GM12878 (cell line): Measurements from ENCODE around the gene TTL.

ENCODE experiments used
- CREB1 ChIP-seq: IDR thresholded peaks from 2 replicates; pipeline ENCODE4 v1.6.1; 2012; ENCODE audit warnings: low read depth, mild to moderate bottlenecking, inconsistent platforms
- EZH2 ChIP-seq: IDR thresholded peaks from 2 replicates; pipeline ENCODE4 v1.6.1; 2012; ENCODE audit warnings: low read depth, mild to moderate bottlenecking, control low read depth, inconsistent platforms, low read length, borderline replicate concordance; ENCODE audit not compliant: control insufficient read depth
- JUNB ChIP-seq: IDR thresholded peaks from 2 replicates; pipeline ENCODE4 v1.6.1; 2016; ENCODE audit warnings: antibody characterized with exemption, mild to moderate bottlenecking
- MEF2A ChIP-seq: IDR thresholded peaks from 2 replicates; pipeline ENCODE4 v1.6.1; 2011; ENCODE audit warnings: low read depth, mild to moderate bottlenecking, low read length, moderate library complexity; ENCODE audit not compliant: insufficient read depth
- MTA3 ChIP-seq: IDR thresholded peaks from 2 replicates; pipeline ENCODE4 v1.6.1; 2012; ENCODE audit warnings: low read length, inconsistent platforms, borderline replicate concordance
- POLR2A ChIP-seq: IDR thresholded peaks from 2 replicates; pipeline ENCODE4 v1.6.1; 2011; ENCODE audit warnings: low read depth, mild to moderate bottlenecking, low read length
- POLR2AphosphoS5 ChIP-seq: IDR thresholded peaks from 2 replicates; pipeline ENCODE4 v1.6.1; 2011; ENCODE audit warnings: mild to moderate bottlenecking, low read length, inconsistent platforms
- RAD21 ChIP-seq: IDR thresholded peaks from 2 replicates; pipeline ENCODE4 v1.6.1; 2011; ENCODE audit warnings: mild to moderate bottlenecking, low read depth, low read length, moderate library complexity; ENCODE audit not compliant: insufficient read depth
- RFX5 ChIP-seq: IDR thresholded peaks from 2 replicates; pipeline ENCODE4 v1.6.1; 2011; ENCODE audit warnings: low read depth, low read length, improper control_type of control experiment
- SIX5 ChIP-seq: IDR thresholded peaks from 2 replicates; pipeline ENCODE4 v1.6.1; 2011; ENCODE audit warnings: mild to moderate bottlenecking, low read depth, low read length, moderate library complexity; ENCODE audit not compliant: severe bottlenecking
- TCF3 ChIP-seq: IDR thresholded peaks from 2 replicates; pipeline ENCODE4 v1.6.1; 2012; ENCODE audit warnings: low read depth, mild to moderate bottlenecking, low read length, borderline replicate concordance; ENCODE audit not compliant: insufficient read depth
- TF ChIP-seq, protein P1 (sequence below), 3 experiments: IDR thresholded peaks in 2 of 3; conservative IDR thresholded peaks in 1 of 3; 2 replicates each; pipeline ENCODE4 v1.5.1; 2011; ENCODE audit warnings: low read depth in 3 of 3, low read length in 3 of 3, mild to moderate bottlenecking in 3 of 3, control low read depth in 2 of 3, moderate library complexity in 2 of 3, inconsistent platforms in 1 of 3, mixed read lengths in 1 of 3; ENCODE audit not compliant: control insufficient read depth in 2 of 3, insufficient read depth in 1 of 3; ENCODE audit errors: extremely low read depth in 1 of 3
- TF ChIP-seq, protein P2 (sequence below): IDR thresholded peaks from 2 replicates; pipeline ENCODE4 v1.6.1; 2011; ENCODE audit warnings: mild to moderate bottlenecking, low read depth, low read length, moderate library complexity; ENCODE audit not compliant: insufficient replicate concordance
- TF ChIP-seq, protein P3 (sequence below): IDR thresholded peaks from 2 replicates; pipeline ENCODE4 v1.6.1; 2012; ENCODE audit warnings: low read depth, low read length, improper control_type of control experiment

DNA sequence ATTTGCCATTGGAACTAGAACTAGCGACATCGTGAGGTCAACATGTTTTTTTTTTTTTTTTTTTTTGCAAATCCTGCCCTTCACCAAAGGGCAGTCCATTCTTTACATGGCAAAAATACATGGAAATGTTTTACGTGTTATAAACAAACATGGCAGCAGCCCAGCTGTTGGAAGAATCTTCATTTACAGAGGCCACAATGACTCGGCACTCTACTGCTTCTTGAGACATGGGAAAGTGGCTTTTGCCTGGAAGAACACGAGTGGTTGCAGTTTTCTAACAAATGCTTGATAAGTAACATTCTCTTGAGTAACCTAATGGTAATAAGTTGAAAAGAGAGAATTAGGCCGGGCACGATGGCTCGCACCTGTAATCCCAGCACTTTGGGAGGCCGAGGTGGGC is 37.5 kb downstream of the TTL start:
- no peak for TF ChIP-seq RAD21
- no peak for TF ChIP-seq POLR2A
- no peak for TF ChIP-seq MEF2A
- TF ChIP-seq, protein P1, sequence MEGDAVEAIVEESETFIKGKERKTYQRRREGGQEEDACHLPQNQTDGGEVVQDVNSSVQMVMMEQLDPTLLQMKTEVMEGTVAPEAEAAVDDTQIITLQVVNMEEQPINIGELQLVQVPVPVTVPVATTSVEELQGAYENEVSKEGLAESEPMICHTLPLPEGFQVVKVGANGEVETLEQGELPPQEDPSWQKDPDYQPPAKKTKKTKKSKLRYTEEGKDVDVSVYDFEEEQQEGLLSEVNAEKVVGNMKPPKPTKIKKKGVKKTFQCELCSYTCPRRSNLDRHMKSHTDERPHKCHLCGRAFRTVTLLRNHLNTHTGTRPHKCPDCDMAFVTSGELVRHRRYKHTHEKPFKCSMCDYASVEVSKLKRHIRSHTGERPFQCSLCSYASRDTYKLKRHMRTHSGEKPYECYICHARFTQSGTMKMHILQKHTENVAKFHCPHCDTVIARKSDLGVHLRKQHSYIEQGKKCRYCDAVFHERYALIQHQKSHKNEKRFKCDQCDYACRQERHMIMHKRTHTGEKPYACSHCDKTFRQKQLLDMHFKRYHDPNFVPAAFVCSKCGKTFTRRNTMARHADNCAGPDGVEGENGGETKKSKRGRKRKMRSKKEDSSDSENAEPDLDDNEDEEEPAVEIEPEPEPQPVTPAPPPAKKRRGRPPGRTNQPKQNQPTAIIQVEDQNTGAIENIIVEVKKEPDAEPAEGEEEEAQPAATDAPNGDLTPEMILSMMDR (IDR thresholded peaks at IDR 0.05 in 2 of 3, conservative IDR thresholded peaks at IDR 0.05 in 1 of 3; ENCODE audit: control insufficient read depth in 2 of 3, extremely low read depth in 1 of 3, insufficient read depth in 1 of 3, low read depth in 3 of 3, low read length in 3 of 3) = no peak
- no peak for TF ChIP-seq CREB1
- no peak for TF ChIP-seq TCF3
- no peak for TF ChIP-seq MTA3
- TF ChIP-seq, protein P2, sequence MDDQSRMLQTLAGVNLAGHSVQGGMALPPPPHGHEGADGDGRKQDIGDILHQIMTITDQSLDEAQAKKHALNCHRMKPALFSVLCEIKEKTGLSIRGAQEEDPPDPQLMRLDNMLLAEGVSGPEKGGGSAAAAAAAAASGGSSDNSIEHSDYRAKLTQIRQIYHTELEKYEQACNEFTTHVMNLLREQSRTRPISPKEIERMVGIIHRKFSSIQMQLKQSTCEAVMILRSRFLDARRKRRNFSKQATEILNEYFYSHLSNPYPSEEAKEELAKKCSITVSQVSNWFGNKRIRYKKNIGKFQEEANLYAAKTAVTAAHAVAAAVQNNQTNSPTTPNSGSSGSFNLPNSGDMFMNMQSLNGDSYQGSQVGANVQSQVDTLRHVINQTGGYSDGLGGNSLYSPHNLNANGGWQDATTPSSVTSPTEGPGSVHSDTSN = no peak
- no peak for TF ChIP-seq POLR2AphosphoS5
- no peak for TF ChIP-seq EZH2
- TF ChIP-seq RFX5 = no peak
- no peak for TF ChIP-seq JUNB
- TF ChIP-seq, protein P3, sequence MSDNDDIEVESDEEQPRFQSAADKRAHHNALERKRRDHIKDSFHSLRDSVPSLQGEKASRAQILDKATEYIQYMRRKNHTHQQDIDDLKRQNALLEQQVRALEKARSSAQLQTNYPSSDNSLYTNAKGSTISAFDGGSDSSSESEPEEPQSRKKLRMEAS = no peak
- TF ChIP-seq SIX5 = no peak
